Osteoblast (primary cell): Measurements from ENCODE around the gene CHP2. TPM values are rescaled to one million over a fixed set of nuclear protein-coding genes. Genes with fewer than 3 reads are reported as not detected.

ENCODE experiments used
- DNase-seq: peaks from one replicate; pipeline ENCODE4 v3.0.0; 2011; ENCODE audit warnings: low spot score, mixed read lengths; ENCODE audit not compliant: insufficient read length; ENCODE audit errors: missing footprints
- H2AFZ ChIP-seq: 2 replicates; pipeline ENCODE4 v1.6.0; 2011; ENCODE audit warnings: mild to moderate bottlenecking, low read length
- H3K27ac ChIP-seq: 2 replicates; pipeline ENCODE4 v1.5.1; 2011; ENCODE audit warnings: mild to moderate bottlenecking, low read depth, low read length, moderate library complexity
- H3K27me3 ChIP-seq: 2 replicates; pipeline ENCODE4 v1.6.0; 2012; ENCODE audit warnings: mild to moderate bottlenecking, control low read depth, inconsistent platforms, low read length, moderate library complexity; ENCODE audit not compliant: insufficient read depth
- H3K36me3 ChIP-seq: 2 replicates; pipeline ENCODE4 v1.5.1; 2011; ENCODE audit warnings: mild to moderate bottlenecking, low read length, control low read depth, moderate library complexity; ENCODE audit not compliant: insufficient read depth
- H3K4me1 ChIP-seq: 2 replicates; pipeline ENCODE4 v1.5.1; 2011; ENCODE audit warnings: mild to moderate bottlenecking, low read length, control low read depth, moderate library complexity; ENCODE audit not compliant: insufficient read depth
- H3K4me2 ChIP-seq: 2 replicates; pipeline ENCODE4 v1.6.0; 2011; ENCODE audit warnings: mild to moderate bottlenecking, low read length; ENCODE audit not compliant: insufficient read depth
- H3K4me3 ChIP-seq: fragments of 200-600 bp; sonication (generic); 3 replicates; pipeline ENCODE4 v1.5.1; 2012; ENCODE audit warnings: mild to moderate bottlenecking, low read length, inconsistent platforms; ENCODE audit not compliant: insufficient read depth
- H3K79me2 ChIP-seq: 2 replicates; pipeline ENCODE4 v1.6.0; 2012; ENCODE audit warnings: mild to moderate bottlenecking, low read length, control low read depth, inconsistent platforms; ENCODE audit not compliant: insufficient read depth
- H3K9me3 ChIP-seq: 2 replicates; pipeline ENCODE4 v1.5.1; 2011; ENCODE audit warnings: low read depth, low read length, control low read depth
- H4K20me1 ChIP-seq: 2 replicates; pipeline ENCODE4 v1.6.0; 2012; ENCODE audit warnings: mild to moderate bottlenecking, low read length, control low read depth; ENCODE audit not compliant: insufficient read depth
- CTCF ChIP-seq: IDR thresholded peaks from 2 replicates; pipeline ENCODE4 v1.5.1; 2011; ENCODE audit warnings: mild to moderate bottlenecking, low read depth, low read length, moderate library complexity; ENCODE audit errors: extremely low read depth
- total RNA-seq: library from RNA; depleted of rRNA; stranded (reverse); fragments of >200 nt; gene quantifications from 2 replicates; pipeline ENCODE4 v1.2.3, GENCODE V29; 2012

The CHP2 gene
- total RNA-seq, 1 donor = not detected

- H2AFZ ChIP-seq = no peak overlapping the region
- no peak overlapping the region for H3K4me3 ChIP-seq
- H3K36me3 ChIP-seq = no peaks in the 10 kb centered on the region
- H3K4me1 ChIP-seq = no peaks in the 10 kb centered on the region
- no peaks in the 10 kb centered on the region for H3K79me2 ChIP-seq
- no peak for TF ChIP-seq CTCF
- H3K27ac ChIP-seq = no peak overlapping the region
- DNase-seq = no peak
- no peaks in the 10 kb centered on the region for H3K27me3 ChIP-seq
- no peak overlapping the region for H3K4me2 ChIP-seq
- H3K9me3 ChIP-seq = no peaks in the 10 kb centered on the region
- H4K20me1 ChIP-seq = no peaks in the 10 kb centered on the region
These were observed 16.2 kb downstream of the CHP2 start for GRCh38 chr16:23771027-23771426.

GRCh38 chr16:23771642-23772041 is 16.8 kb downstream of the CHP2 start:
- TF ChIP-seq CTCF = no peak
- Histone ChIP-seq H3K27ac (no peak overlapping the region), H3K4me1 (no peaks in the 10 kb centered on the region), H2AFZ (no peak overlapping the region), H3K79me2 (no peaks in the 10 kb centered on the region), H3K9me3 (no peaks in the 10 kb centered on the region), H3K4me3 (no peak overlapping the region), H3K27me3 (no peaks in the 10 kb centered on the region), H3K4me2 (no peak overlapping the region), H3K36me3 (no peaks in the 10 kb centered on the region), H4K20me1 (no peaks in the 10 kb centered on the region)
- DNase-seq = no peak

- no peaks in the 10 kb centered on the region for H3K4me1 ChIP-seq
- H3K27ac ChIP-seq = no peak overlapping the region
- H3K79me2 ChIP-seq = no peaks in the 10 kb centered on the region
- TF ChIP-seq CTCF = no peak
- H3K4me3 ChIP-seq = no peak overlapping the region
- H4K20me1 ChIP-seq = no peaks in the 10 kb centered on the region
- H3K36me3 ChIP-seq = no peaks in the 10 kb centered on the region
- DNase-seq = no peak
- no peaks in the 10 kb centered on the region for H3K9me3 ChIP-seq
- H3K4me2 ChIP-seq = no peak overlapping the region
- H3K27me3 ChIP-seq = no peaks in the 10 kb centered on the region
- H2AFZ ChIP-seq = no peak overlapping the region
These were observed 18.5 kb downstream of the CHP2 start for GRCh38 chr16:23773339-23773738.

- no peaks in the 10 kb centered on the region for H3K4me1 ChIP-seq
- TF ChIP-seq CTCF = no peak
- H3K4me2 ChIP-seq = no peak overlapping the region
- H3K27me3 ChIP-seq = no peaks in the 10 kb centered on the region
- no peak overlapping the region for H3K27ac ChIP-seq
- no peaks in the 10 kb centered on the region for H4K20me1 ChIP-seq
- H3K9me3 ChIP-seq = no peaks in the 10 kb centered on the region
- H3K36me3 ChIP-seq = no peaks in the 10 kb centered on the region
- DNase-seq = peak; percentile 21
- no peak overlapping the region for H3K4me3 ChIP-seq
- no peak overlapping the region for H2AFZ ChIP-seq
- no peaks in the 10 kb centered on the region for H3K79me2 ChIP-seq
These were observed 26.4 kb downstream of the CHP2 start for GRCh38 chr16:23781176-23781575.
